GM19467 (cell line): Measurements from ENCODE around the gene KRTAP6-3.

Source experiments
- ATAC-seq: cut with Tn5 transposase; IDR thresholded peaks from one replicate; pipeline ENCODE4 v1.9.1; 2021; ENCODE audit warnings: mild to moderate bottlenecking, moderate library complexity; ENCODE audit not compliant: unreplicated experiment

KRTAP6-3 gene, protein sequence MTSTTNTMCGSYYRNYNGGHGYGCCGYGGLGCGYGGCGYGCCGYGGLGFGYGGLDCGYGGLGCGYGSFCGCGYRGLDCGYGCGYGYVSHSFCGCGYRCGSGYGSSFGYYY

DNA sequence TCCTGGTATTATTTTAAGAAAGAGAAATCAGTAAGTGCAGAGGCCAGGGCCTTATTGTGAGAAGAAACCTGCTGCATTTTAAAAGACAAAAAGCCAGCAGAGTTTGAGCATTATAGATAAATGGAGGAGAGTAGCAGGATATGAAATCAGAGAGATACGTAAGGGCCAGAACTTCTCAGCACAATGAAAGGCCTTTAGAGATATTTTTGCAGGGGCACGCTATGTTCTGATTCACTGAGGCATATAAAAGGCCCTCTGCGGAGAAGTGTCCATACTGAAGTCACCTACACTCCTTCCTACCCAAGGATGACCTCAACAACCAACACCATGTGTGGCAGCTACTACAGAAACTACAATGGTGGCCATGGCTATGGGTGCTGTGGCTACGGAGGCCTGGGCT is at the start of gene KRTAP6-3:
TSS of gene KRTAP6-3 (plus strand) at position 301 of the 400 bp plus-strand sequence. CDS start at position 307, 6 bp downstream.
- ATAC-seq, result no peak

DNA sequence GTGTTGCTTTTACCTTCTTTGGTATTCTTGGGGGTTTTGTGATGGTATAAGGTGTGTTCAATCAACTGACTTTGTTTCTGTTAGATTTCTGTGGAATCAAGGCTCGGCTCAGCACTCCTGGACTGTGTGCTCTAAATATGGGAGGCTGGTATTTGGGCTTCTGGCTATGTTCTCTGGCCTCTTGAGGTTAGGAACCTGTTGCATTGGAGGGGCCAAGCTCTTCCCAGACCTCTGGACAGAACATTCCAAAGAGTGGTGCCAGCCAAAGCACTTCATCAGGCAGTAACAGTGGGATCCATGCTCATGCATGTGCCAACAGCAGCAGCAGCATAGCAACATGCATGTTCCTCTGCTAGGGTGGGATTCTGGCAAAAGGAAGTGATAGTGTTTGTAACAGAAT is 39.5 kb upstream of the KRTAP6-3 start:
- ATAC-seq, result no peak

DNA sequence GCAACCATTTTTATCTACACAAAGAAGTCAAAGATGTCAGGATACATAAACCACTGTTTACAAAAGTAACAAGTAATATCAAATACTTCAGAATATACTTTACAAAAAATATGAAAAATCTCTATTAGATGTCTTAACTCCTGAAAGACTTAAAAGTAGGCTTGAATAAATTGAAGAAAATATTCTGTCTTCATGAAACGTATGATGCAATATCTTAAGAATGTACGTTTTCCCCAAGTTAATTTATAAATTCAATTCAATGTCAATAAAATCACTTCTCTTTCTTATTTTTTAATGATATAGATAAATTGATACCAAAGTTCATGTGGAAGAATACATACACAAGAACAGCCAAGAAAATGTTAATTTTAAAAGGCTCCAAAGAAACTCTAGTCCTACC is 37.1 kb upstream of the KRTAP6-3 start:
- no peak for ATAC-seq

DNA sequence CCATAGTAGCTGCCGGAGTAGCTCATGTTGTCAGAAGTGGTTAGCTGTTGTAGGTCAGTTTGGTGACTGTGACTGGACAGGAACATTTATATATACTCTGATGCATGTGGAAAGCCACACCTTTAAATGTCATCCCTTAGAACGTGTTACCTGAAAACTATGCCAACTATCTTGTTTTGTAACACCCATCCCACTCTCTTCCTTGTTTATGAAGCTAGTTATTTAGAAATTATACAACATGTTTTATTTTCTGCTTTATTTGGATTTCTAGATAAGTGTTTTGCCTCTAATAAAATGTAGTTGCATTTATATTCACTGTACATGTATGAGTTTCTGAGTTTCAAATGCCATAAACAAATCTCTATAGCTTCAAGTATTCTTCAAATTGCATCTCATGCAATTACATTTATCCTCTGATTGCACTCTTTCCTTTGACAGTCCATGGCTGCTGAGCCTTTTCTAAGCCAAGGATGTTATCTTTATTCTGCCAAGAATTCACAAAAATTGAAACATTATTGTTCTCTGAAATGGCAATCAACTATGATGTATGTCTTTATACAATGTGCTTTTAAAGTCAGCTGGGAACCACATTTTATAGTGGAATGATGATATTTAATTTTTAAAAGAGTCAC is 30.9 kb upstream of the KRTAP6-3 start, which contains the start of gene KRTAP19-7:
TSS of gene KRTAP19-7 (minus strand) at position 51 of the 632 bp plus-strand sequence. CDS start at position 26, 25 bp downstream.
- ATAC-seq, result no peak

DNA sequence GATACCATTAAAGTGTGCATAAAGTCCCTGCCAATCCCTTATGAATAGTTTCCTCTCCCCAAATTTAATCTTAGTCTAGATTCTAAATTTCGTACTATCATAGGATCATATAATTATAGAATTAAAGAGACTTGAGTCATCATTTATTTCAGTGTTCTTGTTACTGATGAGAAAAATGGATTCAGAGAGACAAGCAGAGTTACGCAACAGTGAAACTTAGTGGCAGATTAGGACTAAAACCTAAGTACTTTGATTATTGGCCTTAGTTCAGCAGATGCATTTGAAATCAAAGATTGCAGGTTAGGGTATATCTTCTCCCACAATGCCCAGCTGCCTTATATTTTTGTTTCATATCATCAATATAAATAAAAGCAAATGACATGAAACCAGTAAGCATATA is 30.3 kb upstream of the KRTAP6-3 start:
- ATAC-seq, result no peak

DNA sequence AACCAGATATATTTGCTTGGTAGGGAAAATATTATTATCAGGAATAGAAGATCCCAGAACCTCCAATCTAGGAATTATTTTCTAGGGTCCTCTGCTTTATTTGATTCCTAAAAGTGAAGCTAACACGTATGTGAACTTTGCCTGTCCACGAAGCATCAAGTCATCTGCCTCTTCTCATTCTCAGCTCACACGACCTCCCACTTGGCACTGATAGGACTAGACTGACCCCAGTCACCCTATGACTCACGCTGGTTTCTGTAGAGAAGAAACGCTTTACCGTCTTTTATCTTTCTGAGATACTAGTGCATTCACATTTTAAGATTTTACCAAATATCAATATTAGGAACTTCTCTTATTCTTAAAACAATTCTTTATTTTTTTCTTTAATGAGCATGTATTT is 29.2 kb upstream of the KRTAP6-3 start:
- no peak for ATAC-seq

DNA sequence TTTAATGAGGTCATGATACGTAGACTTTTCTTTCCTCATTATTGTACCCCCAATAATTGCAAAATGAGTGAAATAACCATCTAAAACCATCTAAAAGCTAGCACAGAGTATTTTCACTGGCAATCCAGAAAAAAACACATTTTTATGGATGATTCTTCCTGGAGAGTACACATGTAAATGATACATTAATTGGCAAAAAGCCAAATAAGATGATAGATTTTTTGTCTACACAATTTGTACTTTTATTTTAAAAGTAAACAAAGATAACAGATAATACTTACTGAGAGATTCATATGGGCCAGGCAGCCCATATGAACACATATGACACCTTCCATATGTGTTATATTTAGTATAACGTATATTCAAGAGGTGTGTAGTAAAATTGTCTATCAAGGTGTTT is 28.6 kb upstream of the KRTAP6-3 start:
- ATAC-seq, result no peak

DNA sequence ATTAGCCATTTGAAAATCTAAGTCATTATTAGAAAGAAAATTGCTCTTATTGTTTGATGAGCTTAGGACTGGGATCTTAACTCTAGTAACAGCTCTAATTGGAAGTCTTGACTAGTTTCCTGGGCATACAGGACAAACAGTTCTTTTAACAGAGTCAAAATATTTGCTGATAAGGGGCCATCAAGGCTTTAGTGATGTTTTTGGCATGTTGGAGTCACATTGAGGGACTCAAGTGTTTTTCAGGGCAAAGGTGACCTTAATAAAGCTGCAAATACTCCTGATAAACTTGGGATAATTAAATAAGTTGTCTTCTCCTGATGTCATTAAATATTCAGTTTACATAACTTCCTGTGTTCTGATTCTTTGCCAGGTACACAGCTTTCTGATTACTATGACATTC is 24.6 kb upstream of the KRTAP6-3 start:
- ATAC-seq, result no peak

DNA sequence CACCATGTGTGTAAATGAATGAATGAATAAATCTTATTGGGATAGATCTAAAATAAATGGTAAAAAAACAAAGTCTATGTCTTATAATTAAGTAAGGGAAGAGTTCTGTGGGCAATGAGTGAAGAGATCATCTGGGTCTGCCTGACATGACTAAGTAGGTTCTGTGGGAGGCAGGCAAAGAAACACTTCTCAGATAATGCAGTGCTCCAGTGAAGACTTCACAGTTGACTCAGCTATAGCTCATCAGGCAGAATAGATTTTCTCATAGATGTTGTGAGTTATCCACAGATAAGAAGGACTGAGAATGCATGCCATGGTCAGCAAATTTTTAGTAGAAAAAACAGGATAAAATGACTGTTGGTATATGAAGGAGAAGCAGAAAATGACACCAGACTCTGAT is 14.5 kb upstream of the KRTAP6-3 start:
- no peak for ATAC-seq

DNA sequence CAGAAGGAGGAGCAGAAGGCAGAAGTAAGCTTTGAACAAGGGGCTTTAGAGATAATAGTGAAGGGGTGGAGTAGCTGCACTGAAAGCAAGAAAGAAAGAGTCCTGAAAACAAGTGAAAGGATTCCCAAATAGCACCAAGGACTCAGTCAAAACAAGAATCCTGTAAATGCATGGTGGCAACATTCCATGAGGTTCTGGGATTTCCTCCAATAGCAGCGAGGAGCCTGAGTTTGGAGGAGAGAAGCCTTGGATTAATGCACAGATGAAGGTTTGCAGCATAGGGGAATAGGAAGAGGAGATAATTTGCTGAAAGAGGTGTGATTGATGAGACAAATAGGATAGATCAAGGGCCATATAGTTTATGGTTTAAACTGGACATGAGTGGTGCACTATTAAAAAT is 12.9 kb upstream of the KRTAP6-3 start:
- no peak for ATAC-seq

DNA sequence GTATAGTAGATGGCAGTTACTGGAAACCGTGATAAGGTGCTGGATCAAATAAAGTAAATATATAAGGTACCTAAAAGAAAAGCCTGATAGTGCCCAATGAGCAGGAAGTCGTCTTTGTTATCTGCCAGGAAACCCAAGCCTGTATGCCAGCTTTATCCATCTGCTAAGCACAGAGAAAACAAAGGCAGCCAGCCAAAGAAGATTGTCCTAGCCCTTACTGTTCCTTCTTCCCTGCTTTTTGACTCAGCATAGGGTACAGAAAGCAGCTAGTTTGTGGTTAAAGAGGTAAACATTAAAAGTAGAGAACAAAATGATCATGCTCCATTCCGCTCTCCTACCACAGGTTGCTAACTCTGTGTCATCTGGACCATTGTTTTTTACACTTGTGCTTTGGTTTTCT is 12.1 kb upstream of the KRTAP6-3 start:
- ATAC-seq, result no peak

DNA sequence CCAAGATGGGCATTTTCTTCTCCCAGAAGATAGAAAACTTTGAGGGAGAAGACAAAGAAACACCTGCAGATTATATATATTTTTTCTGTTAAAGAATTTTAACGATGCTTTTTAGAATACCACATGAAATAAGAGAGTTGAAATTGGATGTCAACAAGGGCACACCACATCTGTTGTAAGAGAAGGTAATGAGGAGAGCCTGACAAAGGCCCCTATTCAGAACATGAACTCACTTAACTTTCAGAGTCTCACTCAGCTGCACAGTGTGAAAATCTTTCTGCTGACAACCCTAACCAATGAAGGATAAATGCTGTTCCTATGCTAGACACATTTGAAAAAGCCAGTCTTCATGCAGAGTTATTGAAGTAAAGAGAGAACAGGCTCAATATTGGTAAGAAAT is 9.4 kb upstream of the KRTAP6-3 start:
- no peak for ATAC-seq

DNA sequence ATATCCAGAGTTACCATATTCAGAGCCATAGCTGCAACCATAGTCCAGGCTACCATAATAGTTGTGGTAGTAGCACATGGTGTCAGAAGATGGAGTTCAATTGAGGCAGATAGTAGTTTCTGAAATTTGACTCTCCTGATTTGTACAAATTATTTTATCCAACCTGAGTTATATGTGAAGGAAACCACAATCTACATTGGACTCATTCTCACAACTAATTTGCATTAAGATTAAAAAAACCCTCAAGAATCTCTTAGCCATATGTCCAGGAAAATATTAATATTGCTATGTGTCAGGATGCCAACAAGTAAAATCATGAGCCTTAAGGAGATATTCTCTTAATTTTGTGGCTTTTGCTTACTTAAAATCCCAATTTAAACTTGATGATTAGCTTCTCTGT is 1.9 kb upstream of the KRTAP6-3 start, which contains the start of gene KRTAP22-2:
TSS of gene KRTAP22-2 (minus strand) at position 101 of the 400 bp plus-strand sequence.
- no peak for ATAC-seq

DNA sequence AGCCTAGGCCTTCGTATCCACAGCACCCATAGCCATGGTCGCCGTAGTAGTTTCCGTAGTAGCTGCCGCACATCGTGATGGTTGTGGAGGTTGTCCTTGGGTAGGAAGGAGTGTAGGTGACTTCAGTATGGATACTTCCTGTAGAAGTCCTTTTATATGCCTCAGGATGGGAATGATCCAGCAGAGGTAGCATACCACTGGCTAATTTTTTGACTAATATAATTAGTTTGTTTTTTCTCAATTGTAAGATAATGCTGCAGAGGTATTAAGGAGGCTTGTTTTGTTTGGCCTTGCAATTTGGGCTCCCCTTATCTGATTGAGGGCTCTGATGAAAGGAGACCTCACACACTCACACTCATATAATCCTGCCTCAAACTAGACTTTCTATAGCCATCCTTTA is 6.6 kb downstream of the KRTAP6-3 start, which contains the start of gene KRTAP6-2:
TSS of gene KRTAP6-2 (minus strand) at position 101 of the 400 bp plus-strand sequence. CDS start at position 73, 28 bp downstream.
- ATAC-seq, result no peak

DNA sequence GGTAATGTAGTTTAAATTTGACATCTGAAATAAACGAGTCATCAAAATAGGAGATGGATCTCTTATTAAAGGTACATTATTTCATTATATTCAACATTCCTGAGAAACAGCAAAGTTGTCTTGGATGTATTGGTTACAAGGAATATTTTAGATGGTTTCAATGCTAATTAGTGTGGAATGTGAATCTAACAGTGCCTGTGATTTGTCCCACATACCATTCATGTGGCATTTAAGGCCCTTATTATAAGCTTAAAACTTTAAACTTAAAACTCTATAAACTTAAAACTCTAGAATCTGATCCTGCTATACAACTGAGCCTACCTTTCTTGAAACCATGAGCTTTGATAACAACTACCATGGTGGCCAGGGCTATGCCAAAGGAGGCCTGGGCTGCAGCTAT is 8.5 kb downstream of the KRTAP6-3 start, which contains the start of gene KRTAP22-1:
TSS of gene KRTAP22-1 (plus strand) at position 301 of the 400 bp plus-strand sequence.
- ATAC-seq, result no peak

DNA sequence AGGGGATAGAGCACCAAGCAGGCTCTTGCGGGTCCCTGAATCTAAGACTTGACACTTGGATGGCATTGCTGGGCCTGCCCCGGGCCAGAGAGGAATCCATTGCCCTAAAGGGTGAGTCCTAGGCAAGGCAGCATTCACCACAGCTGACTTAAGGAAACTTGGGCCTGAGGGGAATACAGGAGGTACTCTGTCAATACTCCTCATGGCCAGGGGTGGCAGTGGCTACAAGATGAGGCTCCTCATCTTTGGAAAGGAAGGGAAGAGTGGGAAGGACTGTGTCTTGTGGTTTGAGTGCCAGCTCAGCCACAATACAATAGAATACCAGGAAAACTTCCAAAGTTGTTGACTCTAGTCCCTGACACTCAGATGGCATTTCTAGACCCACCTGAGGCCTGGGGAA is 13.7 kb downstream of the KRTAP6-3 start:
- no peak for ATAC-seq

DNA sequence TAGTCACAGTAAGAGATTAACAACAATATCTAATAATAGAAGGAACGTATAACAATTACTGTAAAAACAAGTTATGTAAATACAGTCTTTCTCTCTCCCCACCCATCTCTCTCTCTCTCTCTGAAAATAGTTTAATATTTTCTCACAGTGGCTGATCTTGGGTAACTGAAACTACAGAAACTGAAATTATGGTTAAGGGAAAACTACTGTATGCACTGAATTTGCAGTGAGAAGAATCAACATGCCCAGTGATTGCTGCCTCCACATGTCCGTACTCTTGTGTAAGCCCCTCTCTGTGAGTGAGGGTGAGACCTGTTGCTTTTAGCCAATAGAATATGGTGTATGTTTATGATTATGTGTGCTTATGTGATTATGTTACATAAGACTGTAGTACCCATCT is 19.9 kb downstream of the KRTAP6-3 start:
- no peak for ATAC-seq

DNA sequence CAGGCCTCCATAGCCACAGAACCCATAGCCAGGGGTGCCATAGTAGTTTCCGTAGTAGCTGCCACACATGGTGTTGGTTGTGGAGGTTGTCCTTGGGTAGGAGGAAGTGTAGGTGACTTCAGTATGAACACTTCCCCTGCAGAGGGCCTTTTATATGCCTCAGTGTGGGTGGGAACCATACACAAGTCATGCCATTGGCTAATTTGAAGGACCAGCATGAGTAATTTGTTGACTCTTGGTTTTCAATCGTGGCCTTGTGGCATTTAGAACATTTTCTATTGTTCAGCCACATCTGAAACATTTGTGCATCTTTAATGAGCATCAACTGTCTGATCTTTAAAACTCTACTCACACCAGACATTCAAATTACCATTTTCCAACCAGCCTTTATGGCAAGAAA is 21.6 kb downstream of the KRTAP6-3 start, which contains the start of gene KRTAP6-1:
TSS of gene KRTAP6-1 (minus strand) at position 95 of the 400 bp plus-strand sequence. CDS start at position 69, 26 bp downstream.
- ATAC-seq, result no peak

DNA sequence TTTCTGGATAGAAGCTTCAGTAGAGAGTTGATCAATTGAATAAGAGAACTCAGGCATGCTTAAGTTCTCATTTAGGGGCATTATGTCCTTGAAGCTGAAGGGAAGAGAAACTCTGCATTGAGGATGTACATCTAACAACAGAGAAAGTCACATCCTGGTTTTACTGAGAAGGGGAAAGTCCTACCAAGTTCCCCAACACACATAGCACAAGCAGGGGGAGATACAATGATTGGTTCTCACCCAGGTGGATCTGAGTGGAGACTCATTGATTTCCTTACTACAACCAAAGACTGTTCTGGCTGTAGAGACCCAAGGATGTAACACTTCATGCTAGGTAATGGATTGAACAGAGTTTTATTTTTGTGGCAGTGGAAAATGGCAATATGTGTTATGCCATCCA is 23.0 kb downstream of the KRTAP6-3 start:
- no peak for ATAC-seq

DNA sequence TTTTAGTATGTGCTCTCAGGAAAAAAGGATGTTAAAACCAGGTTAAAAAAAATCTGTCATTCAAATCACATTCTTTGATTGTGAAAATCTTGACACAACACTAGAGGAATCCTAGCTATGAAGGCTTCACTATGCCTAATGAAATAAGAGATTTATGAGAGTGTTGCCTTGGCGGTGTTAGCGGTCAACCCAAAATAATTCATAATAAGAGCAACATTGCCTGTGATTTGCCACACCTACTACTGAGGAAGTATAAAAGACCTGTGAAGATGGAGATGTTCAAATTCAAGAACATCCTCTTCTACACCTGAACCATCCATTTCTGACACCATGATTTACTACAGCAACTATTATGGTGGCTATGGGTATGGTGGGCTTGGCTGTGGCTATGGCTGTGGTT is 23.9 kb downstream of the KRTAP6-3 start, which contains the start of gene KRTAP20-1:
TSS of gene KRTAP20-1 (plus strand) at position 301 of the 400 bp plus-strand sequence. CDS start at position 331, 30 bp downstream.
- no peak for ATAC-seq

DNA sequence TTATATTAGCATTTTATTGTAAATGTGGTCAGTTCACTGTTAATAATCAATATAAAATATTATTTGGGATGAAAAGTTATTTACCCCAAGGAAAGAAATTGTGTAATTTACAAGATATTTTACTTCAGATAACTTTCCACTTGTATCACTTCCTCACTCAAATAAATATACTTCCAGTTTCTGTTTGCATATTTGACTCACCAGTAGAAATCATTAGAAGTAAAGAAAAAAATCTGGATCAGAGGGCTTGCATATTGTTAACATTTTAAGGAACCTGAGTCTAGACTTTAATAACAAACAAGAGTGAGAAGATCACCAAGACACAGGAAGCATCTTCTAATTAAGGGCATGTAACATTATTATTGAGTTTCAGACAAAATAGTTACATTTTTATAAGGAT is 27.8 kb downstream of the KRTAP6-3 start:
- no peak for ATAC-seq

DNA sequence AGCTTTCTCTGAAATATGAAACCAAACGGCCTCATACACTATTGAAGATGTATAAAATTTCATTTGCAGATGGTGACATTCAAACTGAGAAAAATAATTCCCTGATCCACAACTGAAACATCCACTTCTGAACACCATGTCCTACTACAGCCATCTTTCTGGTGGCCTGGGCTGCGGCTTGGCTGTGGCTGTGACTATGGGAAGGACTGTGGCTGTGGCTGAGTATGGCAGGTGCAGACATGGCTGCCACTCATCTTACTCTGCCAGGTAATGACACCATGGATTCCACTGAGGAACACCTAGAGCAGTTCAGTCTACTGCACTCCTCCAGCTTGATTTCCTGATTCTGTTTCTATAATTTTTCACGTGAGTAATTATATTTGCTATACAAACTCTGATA is 28.3 kb downstream of the KRTAP6-3 start, which contains the start of gene KRTAP20-4:
TSS of gene KRTAP20-4 (plus strand) at position 106 of the 400 bp plus-strand sequence.
- ATAC-seq, result no peak
